ENCODE measurements around the gene RPS6KA5.

GRCh38 chr14:91021115-91021514 lies 39.3 kb downstream of the RPS6KA5 start:
- TF ChIP-seq CTCF (IDR thresholded peaks at IDR 0.05; ENCODE audit: low read length) (no peak), EZH2 (IDR thresholded peaks at IDR 0.05; ENCODE audit: borderline replicate concordance, low read length) (no peak)
